Superior temporal gyrus (tissue), 1 donor: ENCODE measurements around the gene KCNJ16.

Source experiments
- DNase-seq: peaks from one replicate; pipeline ENCODE4 v3.0.0-alpha.2; 2016; ENCODE audit errors: extremely low spot score

KCNJ16 gene

GRCh38 chr17:70098030-70098429, 23.0 kb downstream of the KCNJ16 start:
- DNase-seq, result no peak

GRCh38 chr17:70099294-70099693, 24.3 kb downstream of the KCNJ16 start:
- DNase-seq, result no peak

GRCh38 chr17:70099884-70100283, 24.9 kb downstream of the KCNJ16 start:
- DNase-seq, result no peak

GRCh38 chr17:70100983-70101382, 26.0 kb downstream of the KCNJ16 start:
- no peak for DNase-seq

GRCh38 chr17:70102531-70102930, 27.5 kb downstream of the KCNJ16 start:
- no peak for DNase-seq

GRCh38 chr17:70104791-70105523, 29.9 kb downstream of the KCNJ16 start:
- DNase-seq, result peak; percentile 48

GRCh38 chr17:70105641-70106040, 30.6 kb downstream of the KCNJ16 start:
- DNase-seq, result no peak

DNA sequence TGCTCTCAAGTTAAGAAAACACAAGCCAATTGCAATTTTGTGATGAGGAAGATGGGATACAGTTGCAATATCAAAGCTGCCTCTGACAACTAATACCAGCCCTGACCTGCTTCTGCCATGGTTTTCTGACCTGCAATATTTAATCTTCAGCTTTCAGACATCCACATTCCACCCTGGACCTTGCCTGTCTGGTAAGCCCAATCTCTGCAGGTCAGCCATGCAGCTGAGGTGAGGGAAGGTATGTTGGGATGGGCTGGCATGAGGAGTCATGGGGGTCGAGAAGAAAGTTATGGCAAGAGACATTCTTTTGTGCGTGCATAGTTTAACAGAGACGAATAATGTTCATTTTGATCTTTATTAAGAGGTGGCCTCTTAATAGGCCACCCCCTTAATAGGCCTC, 31.5 kb downstream of the KCNJ16 start:
- no peak for DNase-seq

DNA sequence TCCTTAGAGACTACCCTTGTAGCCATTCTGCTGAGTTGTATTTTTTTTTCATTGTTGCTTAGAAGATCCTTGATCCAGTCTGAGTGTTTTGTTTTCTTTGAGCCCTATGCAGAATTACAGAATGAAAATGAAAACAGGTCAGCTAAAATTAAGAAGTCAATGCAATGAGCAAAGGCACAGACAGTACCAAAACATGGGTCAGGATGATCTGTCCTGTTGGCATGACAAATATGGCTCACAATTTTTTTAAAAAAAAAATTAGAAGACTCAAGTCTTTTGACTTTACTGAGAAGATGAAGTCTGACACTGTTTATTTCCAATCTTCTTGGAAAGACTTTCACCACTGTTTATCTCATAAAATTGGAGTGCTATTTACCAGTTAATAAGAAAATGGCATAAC, 32.4 kb downstream of the KCNJ16 start:
- no peak for DNase-seq

DNA sequence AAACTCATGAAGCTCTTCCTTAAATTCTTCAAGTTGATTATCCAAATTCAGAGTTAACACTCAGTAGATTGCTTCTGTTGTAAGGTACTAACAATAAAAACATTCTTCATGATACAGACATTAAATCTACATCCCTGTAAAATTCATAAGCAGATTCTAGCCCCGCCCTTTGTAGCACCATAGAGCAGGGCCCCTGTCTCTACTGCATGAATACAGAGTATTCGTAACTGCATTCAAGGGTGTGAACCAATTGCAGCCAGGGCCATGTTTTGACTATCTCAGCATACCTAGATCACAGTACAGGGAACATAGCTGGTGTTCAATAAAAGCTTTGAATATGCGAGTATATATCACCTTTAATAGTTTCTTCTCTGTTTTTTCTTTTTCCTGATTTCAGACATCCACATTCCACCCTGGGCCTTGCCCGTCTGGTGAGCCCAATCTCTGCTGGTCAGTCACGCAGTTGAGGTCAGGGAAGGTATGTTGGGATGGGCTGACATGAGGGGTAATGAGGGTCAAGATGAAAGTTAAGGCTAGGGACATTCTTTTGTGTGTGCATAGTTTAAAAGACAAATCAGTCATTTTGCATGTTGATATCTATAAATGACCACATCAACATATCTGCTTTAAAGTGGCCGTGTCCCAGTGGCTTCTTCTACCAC, 33.0 kb downstream of the KCNJ16 start:
- DNase-seq, result no peak

- DNase-seq, result no peak
Measured at GRCh38 chr17:70109497-70109896, 34.5 kb downstream of the KCNJ16 start.

DNA sequence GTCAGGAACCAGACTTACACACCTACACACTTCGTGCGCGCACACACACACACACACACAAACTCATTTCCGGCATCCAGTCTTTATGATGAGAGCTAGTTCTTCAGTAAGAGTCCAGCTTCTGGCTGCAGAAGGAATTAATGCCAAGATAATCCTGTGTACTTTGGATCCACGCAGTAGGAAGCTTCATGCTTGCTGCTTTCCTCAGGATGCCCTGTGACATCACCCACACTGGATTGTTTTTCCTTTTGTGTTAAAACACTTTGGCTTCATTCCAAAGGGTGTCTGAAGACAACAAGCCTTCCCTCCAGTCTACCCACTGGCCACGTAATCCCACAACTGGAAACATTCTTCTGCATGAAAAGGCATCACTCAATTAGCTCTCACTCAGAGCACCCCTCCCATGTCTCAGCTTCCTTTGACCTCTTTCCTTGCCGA, 35.4 kb downstream of the KCNJ16 start:
- DNase-seq, result no peak

DNA sequence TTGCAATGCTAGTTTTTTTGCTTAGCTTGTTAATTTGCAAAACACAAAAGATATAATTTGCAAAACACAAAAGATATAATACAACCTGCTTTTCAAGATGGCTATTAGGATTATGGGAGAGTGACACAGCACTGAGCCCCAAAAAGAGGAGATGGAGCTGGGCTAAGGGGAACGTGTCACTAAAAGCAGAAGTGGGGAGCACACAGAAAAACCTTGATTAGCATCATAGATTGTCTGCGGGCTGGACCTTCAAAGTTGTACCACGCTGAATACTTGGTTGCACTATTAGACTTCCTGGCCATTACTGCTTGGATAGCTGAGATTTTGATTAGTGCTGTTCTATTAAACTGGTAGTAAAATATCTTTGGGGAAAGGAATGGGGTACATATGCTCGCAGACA, 36.2 kb downstream of the KCNJ16 start:
- no peak for DNase-seq

DNA sequence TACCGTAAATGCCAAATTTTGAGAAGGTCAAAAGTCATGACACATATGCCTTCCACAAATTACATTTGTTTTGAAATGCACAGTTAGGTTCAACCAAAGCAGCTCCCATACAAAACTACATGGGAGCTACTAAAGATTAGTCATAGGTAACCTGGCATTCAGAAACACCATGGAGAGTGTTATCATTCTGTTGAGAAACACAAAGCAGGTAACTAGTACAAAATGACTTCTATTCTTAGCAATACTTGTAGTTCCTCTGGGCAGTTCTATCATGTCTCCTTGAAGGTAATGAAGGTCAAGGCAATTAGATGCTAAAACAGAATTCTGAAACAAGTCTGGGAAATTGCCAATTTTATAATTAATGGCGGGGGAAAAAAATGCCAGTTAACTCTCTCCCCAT, 39.4 kb downstream of the KCNJ16 start:
- no peak for DNase-seq

DNA sequence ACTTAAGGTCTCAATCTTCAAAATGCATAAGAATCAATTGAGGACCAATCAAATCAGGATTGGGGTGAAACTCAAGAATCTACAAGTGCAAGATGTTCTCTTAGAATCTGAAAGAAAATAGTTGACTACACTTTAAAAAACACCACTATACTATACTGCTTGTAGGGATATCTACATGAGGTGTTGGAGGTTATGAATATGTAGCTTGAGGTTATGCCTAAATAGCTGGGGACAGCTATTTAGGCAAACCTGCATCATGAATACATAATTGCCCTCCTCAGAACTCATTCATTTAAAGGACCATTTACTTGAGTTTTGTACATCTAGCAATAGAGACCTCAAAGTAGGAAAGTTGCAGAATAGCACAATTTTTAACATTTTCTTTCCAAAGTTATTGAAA, 40.1 kb downstream of the KCNJ16 start:
- DNase-seq, result no peak

- DNase-seq, result no peak
Measured at GRCh38 chr17:70116919-70117318, 41.9 kb downstream of the KCNJ16 start.

DNA sequence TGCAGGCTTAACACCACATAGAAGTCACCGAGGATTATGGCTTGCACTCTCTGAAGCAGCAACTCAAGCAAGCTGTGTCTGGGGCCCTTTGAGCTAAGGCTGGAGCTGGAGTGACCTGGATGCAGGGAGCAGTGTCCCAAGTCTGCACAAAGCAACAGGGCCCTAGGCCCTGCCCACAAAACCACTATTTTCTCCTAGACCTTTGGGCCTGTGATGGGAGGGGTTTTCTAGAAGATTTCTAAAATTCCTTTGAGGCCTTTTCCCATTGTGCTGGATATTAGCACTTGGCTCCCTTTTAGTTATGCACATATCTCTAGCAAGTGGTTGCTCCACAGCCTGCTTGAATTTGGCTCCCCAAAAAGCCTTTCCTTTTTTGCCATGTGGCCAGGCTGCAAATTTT, 44.5 kb downstream of the KCNJ16 start:
- no peak for DNase-seq

GRCh38 chr17:70119983-70120382, 45.0 kb downstream of the KCNJ16 start:
- no peak for DNase-seq

DNA sequence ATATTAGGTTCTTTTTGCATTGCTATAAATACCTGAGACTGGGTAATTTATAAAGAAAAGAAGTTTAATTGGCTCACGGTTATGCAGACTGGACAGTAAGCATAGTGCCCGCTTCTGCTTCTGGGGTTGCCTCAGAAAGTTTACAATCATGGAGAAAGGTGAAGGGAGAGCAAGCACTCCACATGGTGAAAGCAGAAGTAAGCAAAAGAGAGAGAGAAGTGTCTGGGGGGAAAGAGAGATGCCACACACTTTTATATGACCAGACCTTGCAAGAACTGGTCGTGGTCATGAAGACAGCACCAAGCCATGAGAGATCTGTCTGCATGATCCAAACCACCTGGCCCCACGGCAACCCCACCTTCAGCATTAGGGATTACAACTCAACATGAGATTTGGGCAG, 45.4 kb downstream of the KCNJ16 start:
- no peak for DNase-seq

DNA sequence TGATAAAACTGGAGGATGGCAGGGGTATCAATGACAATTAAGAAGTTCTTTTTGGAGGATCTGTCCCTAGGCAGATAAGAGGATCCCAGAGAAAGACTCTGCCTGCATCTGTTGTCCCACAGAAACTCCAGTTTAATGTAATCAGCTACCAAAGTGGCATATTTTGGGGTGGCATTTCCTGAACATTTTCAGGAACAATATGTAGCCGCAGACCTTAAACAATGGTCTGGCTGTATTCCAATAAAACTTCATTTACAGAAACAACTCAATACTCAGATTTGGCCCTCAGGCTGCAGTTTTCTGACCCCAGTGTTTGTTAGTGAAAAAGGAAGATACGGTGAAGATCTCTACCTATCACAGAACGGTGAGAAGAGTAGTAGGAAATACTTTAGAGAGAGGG, 46.1 kb downstream of the KCNJ16 start:
- no peak for DNase-seq

DNA sequence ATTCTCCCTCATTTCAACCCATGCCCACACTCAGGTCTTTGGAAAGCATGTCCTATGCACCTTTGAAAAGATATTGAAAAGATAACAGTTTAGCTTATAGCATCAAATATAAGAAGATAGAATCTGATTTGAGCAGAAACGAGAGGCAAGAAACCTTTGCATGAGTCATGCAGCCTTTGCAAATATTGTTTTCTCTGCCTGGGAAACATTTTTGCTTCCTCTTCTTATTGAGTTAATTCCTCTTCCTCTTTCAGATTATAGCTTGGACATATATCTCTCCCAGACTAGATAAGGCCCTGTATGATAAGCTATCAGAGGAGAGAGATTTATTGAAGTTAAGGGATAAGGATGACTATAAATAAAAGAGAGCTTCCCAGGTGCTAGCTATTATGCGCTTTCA, 48.2 kb downstream of the KCNJ16 start:
- DNase-seq, result no peak

GRCh38 chr17:70124723-70125122, 49.7 kb downstream of the KCNJ16 start:
- DNase-seq, result no peak

- no peak for DNase-seq
Measured at GRCh38 chr17:70127221-70127873, 52.3 kb downstream of the KCNJ16 start.
